ENCODE data around the gene NSMF. TPM values are rescaled to one million over a fixed set of nuclear protein-coding genes. Genes with fewer than 3 reads are reported as not detected.
"Not testable (repeated sequence)": the region's sequence is repeated elsewhere in the genome, so short reads cannot be mapped to it uniquely, and the experiment has no call there.

NSMF gene
- total RNA-seq, 1 donor from 2014 or later, result 11.5 TPM

- ATAC-seq (no peak), DNase-seq (ENCODE audit: missing footprints) (peak; percentile 39)
- intact Hi-C loops (cut with DNase I), result no loop called here
Observed at GRCh38 chr9:137479892-137480685, 21.0 kb upstream of the NSMF start.

- no peak for ATAC-seq
- intact Hi-C loops (cut with DNase I), result no loop called here
- peak; percentile 55 for DNase-seq (ENCODE audit: missing footprints)
Observed at GRCh38 chr9:137478962-137479861, 20.1 kb upstream of the NSMF start.

GRCh38 chr9:137478613-137478961 is 19.5 kb upstream of the NSMF start:
- intact Hi-C loops (cut with DNase I), result no loop called here
- ATAC-seq (no peak), DNase-seq (ENCODE audit: missing footprints) (no peak)

- intact Hi-C loops (cut with DNase I), result no loop called here
- ATAC-seq (no peak), DNase-seq (ENCODE audit: missing footprints) (peak; percentile 9)
Observed at GRCh38 chr9:137477778-137478612, 18.9 kb upstream of the NSMF start.

GRCh38 chr9:137476856-137477255 is 17.7 kb upstream of the NSMF start:
- DNase-seq (ENCODE audit: missing footprints), result peak; percentile 54
- no peak for ATAC-seq
- intact Hi-C loops (cut with DNase I), result no loop called here

GRCh38 chr9:137475666-137476065 is 16.5 kb upstream of the NSMF start:
- intact Hi-C loops (cut with DNase I), result no loop called here
- DNase-seq (ENCODE audit: missing footprints) (no peak), ATAC-seq (no peak)

GRCh38 chr9:137474271-137474670 is 15.1 kb upstream of the NSMF start:
- intact Hi-C loops (cut with DNase I), result no loop called here
- no peak for DNase-seq (ENCODE audit: missing footprints)
- ATAC-seq, result no peak

GRCh38 chr9:137470785-137471184 is 11.7 kb upstream of the NSMF start:
- no peak for ATAC-seq
- intact Hi-C loops (cut with DNase I), result no loop called here
- DNase-seq (ENCODE audit: missing footprints), result no peak

GRCh38 chr9:137467896-137468295 is 8.8 kb upstream of the NSMF start:
- ATAC-seq, result no peak
- intact Hi-C loops (cut with DNase I), result no loop called here
- DNase-seq (ENCODE audit: missing footprints), result no peak

GRCh38 chr9:137467161-137467581 is 8.0 kb upstream of the NSMF start:
- DNase-seq (ENCODE audit: missing footprints) (peak; percentile 63), ATAC-seq (no peak)
- intact Hi-C loops (cut with DNase I), result no loop called here

GRCh38 chr9:137466389-137467085 is 7.4 kb upstream of the NSMF start:
- ATAC-seq; intact Hi-C loops (cut with DNase I); DNase-seq (ENCODE audit: missing footprints): not testable (repeated sequence)

GRCh38 chr9:137465720-137466388 is 6.7 kb upstream of the NSMF start:
- no peak for DNase-seq (ENCODE audit: missing footprints)
- intact Hi-C loops (cut with DNase I), result no loop called here

GRCh38 chr9:137465000-137465719 is 6.0 kb upstream of the NSMF start:
- intact Hi-C loops (cut with DNase I), result no loop called here
- DNase-seq (ENCODE audit: missing footprints), result no peak

More at GRCh38 chr9:137465720-137466388, 6.7 kb upstream of the NSMF start:
- ATAC-seq, result no peak

GRCh38 chr9:137464291-137464999 is 5.3 kb upstream of the NSMF start:
- intact Hi-C loops (cut with DNase I), result no loop called here
- ATAC-seq (no peak), DNase-seq (ENCODE audit: missing footprints) (no peak)

More at GRCh38 chr9:137465000-137465719, 6.0 kb upstream of the NSMF start:
- ATAC-seq, result no peak

- DNase-seq (ENCODE audit: missing footprints) (no peak), ATAC-seq (no peak)
- intact Hi-C loops (cut with DNase I), result no loop called here
Observed at GRCh38 chr9:137463931-137464290, 4.8 kb upstream of the NSMF start.

GRCh38 chr9:137462986-137463930 is 4.1 kb upstream of the NSMF start:
- DNase-seq (ENCODE audit: missing footprints) (no peak), ATAC-seq (no peak)
- intact Hi-C loops (cut with DNase I), result no loop called here

Measured in Right ventricle myocardium inferior (tissue), 1 donor.